Osteocyte (in vitro differentiated cells): ENCODE data around the gene CXorf65. TPM values are rescaled to one million over a fixed set of nuclear protein-coding genes. Genes with fewer than 3 reads are reported as not detected.

Experiments used
- DNase-seq: peaks from one replicate; pipeline ENCODE4 v3.0.0; 2021; ENCODE audit warnings: mixed read lengths; ENCODE audit not compliant: unreplicated experiment; ENCODE audit errors: extremely low spot score
- H3K27ac Mint-ChIP-seq: one replicate; pipeline ENCODE4 v1.8.0; 2021; ENCODE audit warnings: mild to moderate bottlenecking, mixed read lengths; ENCODE audit not compliant: unreplicated experiment
- H3K27me3 Mint-ChIP-seq: one replicate; pipeline ENCODE4 v1.8.0; 2021; ENCODE audit warnings: mixed read lengths; ENCODE audit not compliant: unreplicated experiment
- H3K36me3 Mint-ChIP-seq: one replicate; pipeline ENCODE4 v1.8.0; 2021; ENCODE audit warnings: mixed read lengths; ENCODE audit not compliant: unreplicated experiment
- H3K4me1 Mint-ChIP-seq: one replicate; pipeline ENCODE4 v1.8.0; 2021; ENCODE audit warnings: mixed read lengths; ENCODE audit not compliant: unreplicated experiment
- H3K4me3 Mint-ChIP-seq: one replicate; pipeline ENCODE4 v1.8.0; 2021; ENCODE audit warnings: mild to moderate bottlenecking, moderate library complexity, mixed read lengths; ENCODE audit not compliant: unreplicated experiment
- H3K9me3 Mint-ChIP-seq: one replicate; pipeline ENCODE4 v1.8.0; 2021; ENCODE audit warnings: mixed read lengths; ENCODE audit not compliant: unreplicated experiment
- long read RNA-seq: library from polyadenylated mRNA; unstranded; transcript quantifications from one replicate; pipeline ENCODE4 v2.0.0, GENCODE V29; 2021
- total RNA-seq: library from RNA; stranded (reverse); gene quantifications from 2 replicates; pipeline ENCODE4 v1.2.1, GENCODE V29; 2021
- TF ChIP-seq, protein P1 (sequence below): fragments of 200-600 bp; sonication (generic); IDR thresholded peaks from 2 replicates; pipeline ENCODE4 v1.5.0; 2021; ENCODE audit warnings: antibody characterized with exemption, mild to moderate bottlenecking, moderate library complexity

The CXorf65 gene
- total RNA-seq, result not detected in 2 replicates
- long read RNA-seq, result 0 reads

DNA sequence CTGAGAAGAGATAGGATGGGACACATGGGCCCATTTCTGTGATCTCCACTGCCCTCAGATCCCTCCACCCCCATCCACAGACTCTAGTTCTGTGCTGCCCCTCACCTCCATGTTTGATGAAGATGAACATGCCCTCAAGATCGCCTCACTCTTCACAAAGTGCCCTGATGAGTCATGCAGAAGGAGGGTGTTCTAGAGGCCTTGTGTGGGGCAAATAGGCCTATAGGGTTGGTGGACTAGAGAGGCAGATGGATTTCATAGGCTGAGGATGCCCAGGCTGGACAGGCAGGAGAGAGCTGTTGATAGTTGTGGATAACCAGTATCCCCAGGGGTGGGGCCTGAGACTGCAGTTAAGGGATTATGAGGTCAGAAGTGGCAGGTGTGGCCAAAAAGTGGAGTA lies at the start of gene CXorf65:
CXorf65 (minus strand) TSS at position 314 of the 400 bp plus-strand sequence; CDS start at position 130, 184 bp downstream.
- Mint-ChIP-seq H3K9me3 (no peaks in the 10 kb centered on the region), H3K27me3 (no peaks in the 10 kb centered on the region), H3K36me3 (no peaks in the 10 kb centered on the region), H3K4me1 (peaks cover 16% of the 10 kb centered on the region), H3K27ac (no peak within 1 kb of the TSS), H3K4me3 (no peak within 1 kb of the TSS)
- no peak for DNase-seq
- TF ChIP-seq, protein P1, sequence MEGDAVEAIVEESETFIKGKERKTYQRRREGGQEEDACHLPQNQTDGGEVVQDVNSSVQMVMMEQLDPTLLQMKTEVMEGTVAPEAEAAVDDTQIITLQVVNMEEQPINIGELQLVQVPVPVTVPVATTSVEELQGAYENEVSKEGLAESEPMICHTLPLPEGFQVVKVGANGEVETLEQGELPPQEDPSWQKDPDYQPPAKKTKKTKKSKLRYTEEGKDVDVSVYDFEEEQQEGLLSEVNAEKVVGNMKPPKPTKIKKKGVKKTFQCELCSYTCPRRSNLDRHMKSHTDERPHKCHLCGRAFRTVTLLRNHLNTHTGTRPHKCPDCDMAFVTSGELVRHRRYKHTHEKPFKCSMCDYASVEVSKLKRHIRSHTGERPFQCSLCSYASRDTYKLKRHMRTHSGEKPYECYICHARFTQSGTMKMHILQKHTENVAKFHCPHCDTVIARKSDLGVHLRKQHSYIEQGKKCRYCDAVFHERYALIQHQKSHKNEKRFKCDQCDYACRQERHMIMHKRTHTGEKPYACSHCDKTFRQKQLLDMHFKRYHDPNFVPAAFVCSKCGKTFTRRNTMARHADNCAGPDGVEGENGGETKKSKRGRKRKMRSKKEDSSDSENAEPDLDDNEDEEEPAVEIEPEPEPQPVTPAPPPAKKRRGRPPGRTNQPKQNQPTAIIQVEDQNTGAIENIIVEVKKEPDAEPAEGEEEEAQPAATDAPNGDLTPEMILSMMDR, result no peak

DNA sequence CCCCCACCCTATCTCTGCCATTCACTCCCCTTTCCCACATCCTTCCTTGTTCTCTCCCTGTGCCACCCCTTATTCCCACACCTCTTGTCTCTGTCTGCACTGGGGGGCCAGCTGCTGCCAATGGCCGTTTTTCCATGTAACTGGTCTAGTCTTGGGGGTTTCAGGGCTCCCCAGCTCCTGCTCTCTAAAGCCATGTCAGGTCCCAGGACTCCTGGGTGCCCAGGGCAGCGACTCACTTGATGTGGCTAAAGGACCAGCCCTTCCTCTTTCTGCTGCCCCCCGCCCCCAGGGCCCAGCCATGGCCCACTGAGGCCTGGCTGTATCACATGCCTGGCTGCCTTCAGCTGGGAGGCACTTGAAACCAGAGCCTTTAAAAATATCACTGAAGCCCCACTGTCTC lies 48.1 kb upstream of the CXorf65 start:
- Mint-ChIP-seq H3K36me3 (no peaks in the 10 kb centered on the region), H3K4me1 (no peaks in the 10 kb centered on the region), H3K27ac (no peak overlapping the region), H3K9me3 (peaks cover 8% of the 10 kb centered on the region), H3K4me3 (no peak overlapping the region), H3K27me3 (no peaks in the 10 kb centered on the region)
- TF ChIP-seq, protein P1, result no peak
- DNase-seq, result no peak

DNA sequence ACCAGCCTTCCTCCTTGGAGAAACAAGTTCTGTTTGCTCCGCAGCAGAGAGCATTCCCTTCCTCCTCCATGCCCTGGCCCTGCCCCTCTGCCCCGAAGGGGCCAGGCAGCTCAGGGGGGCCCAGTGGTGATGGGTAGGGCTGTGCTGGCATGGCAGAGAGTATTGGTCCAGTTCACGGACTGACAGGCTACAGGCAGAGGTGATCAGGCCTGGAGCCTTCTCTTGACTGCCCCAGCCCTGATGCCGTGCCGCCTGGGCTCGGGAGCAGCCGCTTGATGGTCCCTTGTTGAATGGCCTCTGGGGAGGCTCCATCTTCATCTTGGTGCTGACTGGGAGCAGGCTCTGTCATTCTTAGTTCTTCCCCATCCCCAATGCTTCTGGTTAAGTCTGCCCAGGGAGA lies 47.7 kb upstream of the CXorf65 start:
- H3K27ac Mint-ChIP-seq, result no peak overlapping the region
- peaks cover 8% of the 10 kb centered on the region for H3K9me3 Mint-ChIP-seq
- H3K36me3 Mint-ChIP-seq, result no peaks in the 10 kb centered on the region
- TF ChIP-seq, protein P1, result no peak
- DNase-seq, result no peak
- H3K27me3 Mint-ChIP-seq, result no peaks in the 10 kb centered on the region
- no peak overlapping the region for H3K4me3 Mint-ChIP-seq
- no peaks in the 10 kb centered on the region for H3K4me1 Mint-ChIP-seq

DNA sequence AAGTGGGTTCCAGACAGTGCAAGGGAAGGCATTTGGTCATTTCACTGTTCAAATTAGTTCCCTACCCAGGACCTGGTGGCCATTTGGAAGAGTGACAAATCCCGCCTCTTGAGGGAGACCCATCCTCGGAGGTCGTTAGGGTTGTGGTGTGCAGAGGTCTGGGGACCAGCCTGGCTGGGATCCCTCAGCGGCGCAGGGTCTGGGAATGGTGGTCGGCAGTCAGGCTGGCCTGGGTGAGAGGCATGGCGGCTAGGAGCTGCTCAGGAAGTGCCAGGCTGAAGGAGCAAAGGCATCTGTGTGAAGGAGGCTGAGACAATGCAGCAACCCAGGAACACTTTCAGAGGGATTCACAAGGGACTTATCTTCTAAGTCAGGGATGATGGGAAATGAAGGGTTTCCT lies 44.8 kb upstream of the CXorf65 start:
- peaks cover 8% of the 10 kb centered on the region for H3K9me3 Mint-ChIP-seq
- TF ChIP-seq, protein P1, result no peak
- no peaks in the 10 kb centered on the region for H3K27me3 Mint-ChIP-seq
- H3K4me1 Mint-ChIP-seq, result peaks cover 4% of the 10 kb centered on the region
- H3K27ac Mint-ChIP-seq, result no peak overlapping the region
- DNase-seq, result no peak
- no peaks in the 10 kb centered on the region for H3K36me3 Mint-ChIP-seq
- no peak overlapping the region for H3K4me3 Mint-ChIP-seq

DNA sequence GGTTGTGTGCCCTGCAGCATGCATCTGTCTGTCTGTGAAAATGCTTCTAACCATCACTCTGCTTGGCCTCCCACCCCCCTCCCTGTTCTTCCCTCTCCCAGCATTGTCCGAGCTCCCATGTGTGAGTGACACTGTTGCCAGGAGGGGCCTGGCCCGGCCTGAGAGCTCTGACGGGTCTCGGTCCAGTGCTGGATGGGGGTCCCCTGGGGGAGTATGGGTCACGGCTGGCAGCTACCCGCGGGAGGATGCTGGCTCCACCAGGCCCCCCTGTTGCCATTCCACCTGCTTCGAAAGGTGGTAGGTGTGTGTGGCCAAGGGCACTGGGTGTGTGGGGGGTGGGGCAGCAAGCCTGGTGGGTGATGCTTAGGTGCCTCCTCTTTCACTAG lies 41.7 kb upstream of the CXorf65 start:
- Mint-ChIP-seq H3K27me3 (no peaks in the 10 kb centered on the region), H3K4me1 (peaks cover 15% of the 10 kb centered on the region), H3K27ac (no peak overlapping the region), H3K4me3 (no peak overlapping the region), H3K9me3 (peaks cover 8% of the 10 kb centered on the region), H3K36me3 (no peaks in the 10 kb centered on the region)
- no peak for DNase-seq
- TF ChIP-seq, protein P1, result no peak
